ENCODE data around the gene MAG.

The MAG gene

GRCh38 chr19:35362261-35363000 is 70.5 kb downstream of the MAG start:
- DNase-seq (ENCODE audit: low spot score): no peak

- DNase-seq (ENCODE audit: low spot score): no peak
These were observed 71.1 kb downstream of the MAG start for GRCh38 chr19:35363001-35363590.
